ENCODE measurements around the gene TGM5.

TGM5 gene

DNA sequence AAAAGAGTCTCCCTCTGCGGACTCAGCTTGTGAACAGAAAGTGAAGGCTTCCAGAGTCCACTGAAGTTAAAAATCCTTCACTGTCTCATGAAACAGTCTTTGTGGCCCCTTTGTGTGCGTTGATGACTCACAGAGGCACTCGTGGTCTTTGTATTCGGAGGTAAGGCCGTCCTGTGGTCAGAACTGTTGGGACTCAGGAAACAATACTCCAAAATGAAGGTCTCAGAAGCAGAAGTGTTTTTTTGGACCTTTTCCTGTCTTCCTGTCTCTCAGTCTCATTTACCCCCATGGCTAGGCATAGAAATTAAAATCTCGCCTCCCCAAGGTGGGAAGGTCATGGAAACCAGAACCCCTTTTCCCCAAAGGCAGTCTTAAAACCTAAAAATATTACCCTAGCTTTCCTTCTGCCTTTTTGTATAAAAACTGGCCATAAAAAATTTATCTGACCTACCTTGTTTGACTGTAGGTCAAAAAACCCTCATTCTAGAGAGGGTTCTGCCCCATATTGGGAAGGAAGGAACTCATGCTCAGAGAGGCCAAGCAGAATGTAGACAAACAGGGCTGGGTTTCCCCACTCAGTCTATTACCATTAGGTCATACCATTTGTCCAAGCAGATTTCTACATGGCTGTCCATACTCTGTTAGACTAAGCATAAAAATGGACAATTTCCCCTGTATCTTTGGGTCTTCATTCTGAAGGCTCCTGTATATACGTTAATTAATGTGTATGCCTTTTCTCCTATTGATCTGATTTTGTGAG lies 26.8 kb downstream of the TGM5 start:
- H3K27ac Mint-ChIP-seq = no peak overlapping the region
- peaks cover 14% of the 10 kb centered on the region for H3K4me1 Mint-ChIP-seq
- H3K4me3 Mint-ChIP-seq = no peak overlapping the region
- H3K36me3 Mint-ChIP-seq (ENCODE audit: low read depth) = no peaks in the 10 kb centered on the region
- no peaks in the 10 kb centered on the region for H3K9me3 Mint-ChIP-seq
- H3K27me3 Mint-ChIP-seq (ENCODE audit: low read depth) = peaks cover 18% of the 10 kb centered on the region
- TF ChIP-seq, protein P1, sequence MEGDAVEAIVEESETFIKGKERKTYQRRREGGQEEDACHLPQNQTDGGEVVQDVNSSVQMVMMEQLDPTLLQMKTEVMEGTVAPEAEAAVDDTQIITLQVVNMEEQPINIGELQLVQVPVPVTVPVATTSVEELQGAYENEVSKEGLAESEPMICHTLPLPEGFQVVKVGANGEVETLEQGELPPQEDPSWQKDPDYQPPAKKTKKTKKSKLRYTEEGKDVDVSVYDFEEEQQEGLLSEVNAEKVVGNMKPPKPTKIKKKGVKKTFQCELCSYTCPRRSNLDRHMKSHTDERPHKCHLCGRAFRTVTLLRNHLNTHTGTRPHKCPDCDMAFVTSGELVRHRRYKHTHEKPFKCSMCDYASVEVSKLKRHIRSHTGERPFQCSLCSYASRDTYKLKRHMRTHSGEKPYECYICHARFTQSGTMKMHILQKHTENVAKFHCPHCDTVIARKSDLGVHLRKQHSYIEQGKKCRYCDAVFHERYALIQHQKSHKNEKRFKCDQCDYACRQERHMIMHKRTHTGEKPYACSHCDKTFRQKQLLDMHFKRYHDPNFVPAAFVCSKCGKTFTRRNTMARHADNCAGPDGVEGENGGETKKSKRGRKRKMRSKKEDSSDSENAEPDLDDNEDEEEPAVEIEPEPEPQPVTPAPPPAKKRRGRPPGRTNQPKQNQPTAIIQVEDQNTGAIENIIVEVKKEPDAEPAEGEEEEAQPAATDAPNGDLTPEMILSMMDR (IDR thresholded peaks at IDR 0.05; ENCODE audit: unreplicated experiment in 3 of 3) = no peak

DNA sequence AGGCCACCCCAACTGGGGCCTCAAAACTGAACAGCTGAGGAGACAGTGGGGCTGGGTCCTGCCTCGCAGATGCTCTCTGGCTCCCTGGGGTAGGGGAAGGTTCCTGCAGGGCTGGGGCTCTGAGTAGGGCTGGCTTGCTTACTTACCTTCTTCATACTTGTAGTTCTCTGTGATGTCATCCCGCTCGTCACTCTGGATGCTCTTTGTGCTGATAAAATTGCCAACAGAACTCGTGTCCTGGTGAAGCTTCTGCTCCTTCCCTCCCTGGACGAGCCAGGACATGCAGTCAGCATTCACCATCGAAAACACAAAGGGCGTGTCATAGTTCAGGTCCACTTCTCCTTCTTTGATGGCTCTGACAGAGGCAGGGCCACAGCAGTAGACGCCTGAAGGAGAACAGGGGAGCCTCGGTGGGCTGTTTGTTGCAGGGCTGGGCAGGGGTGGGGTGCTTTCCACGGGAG lies 28.0 kb downstream of the TGM5 start:
- no peak overlapping the region for H3K4me3 Mint-ChIP-seq
- H3K36me3 Mint-ChIP-seq (ENCODE audit: low read depth) = no peaks in the 10 kb centered on the region
- peaks cover 8% of the 10 kb centered on the region for H3K27me3 Mint-ChIP-seq (ENCODE audit: low read depth)
- no peaks in the 10 kb centered on the region for H3K9me3 Mint-ChIP-seq
- H3K4me1 Mint-ChIP-seq = peaks cover 14% of the 10 kb centered on the region
- no peak overlapping the region for H3K27ac Mint-ChIP-seq
- TF ChIP-seq, protein P1 (IDR thresholded peaks at IDR 0.05; ENCODE audit: unreplicated experiment in 3 of 3) = no peak

DNA sequence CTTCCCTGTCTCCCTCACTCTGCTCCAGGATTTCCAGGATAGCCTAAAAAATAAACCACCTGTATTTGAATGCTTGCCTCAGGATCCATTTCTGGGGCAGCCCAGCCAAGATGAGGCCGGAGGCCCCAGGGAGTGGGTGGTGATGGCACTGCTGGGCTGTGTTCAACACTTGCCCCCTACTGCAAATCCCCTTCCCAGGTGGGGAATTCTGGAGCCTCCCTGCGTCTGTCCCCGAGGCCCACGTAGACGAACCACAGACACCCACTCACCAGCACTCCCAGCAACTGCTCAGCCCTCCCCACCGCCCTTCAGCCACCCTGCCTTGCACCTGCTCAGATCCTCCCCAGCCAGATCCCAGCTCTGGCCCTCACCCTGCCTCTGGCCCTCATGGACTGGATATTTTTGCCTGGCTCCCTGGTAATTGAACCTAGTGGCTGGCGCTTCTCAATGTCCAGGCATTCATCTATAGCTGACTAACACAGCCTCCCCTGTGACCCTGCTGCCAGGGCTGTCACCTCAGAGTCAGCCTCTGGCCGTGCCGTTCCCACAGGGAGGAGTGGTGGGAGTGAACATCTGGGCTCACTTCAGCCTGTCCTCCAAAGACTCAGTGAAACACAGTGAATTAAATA lies 28.8 kb downstream of the TGM5 start:
- TF ChIP-seq, protein P1 (IDR thresholded peaks at IDR 0.05; ENCODE audit: unreplicated experiment in 3 of 3) = no peak
- peaks cover 14% of the 10 kb centered on the region for H3K4me1 Mint-ChIP-seq
- H3K36me3 Mint-ChIP-seq (ENCODE audit: low read depth) = no peaks in the 10 kb centered on the region
- H3K9me3 Mint-ChIP-seq = no peaks in the 10 kb centered on the region
- peak overlapping the region in 1 of 3 experiments; percentile 40 for H3K27ac Mint-ChIP-seq
- peaks cover 6% of the 10 kb centered on the region for H3K27me3 Mint-ChIP-seq (ENCODE audit: low read depth)
- H3K4me3 Mint-ChIP-seq = no peak overlapping the region

DNA sequence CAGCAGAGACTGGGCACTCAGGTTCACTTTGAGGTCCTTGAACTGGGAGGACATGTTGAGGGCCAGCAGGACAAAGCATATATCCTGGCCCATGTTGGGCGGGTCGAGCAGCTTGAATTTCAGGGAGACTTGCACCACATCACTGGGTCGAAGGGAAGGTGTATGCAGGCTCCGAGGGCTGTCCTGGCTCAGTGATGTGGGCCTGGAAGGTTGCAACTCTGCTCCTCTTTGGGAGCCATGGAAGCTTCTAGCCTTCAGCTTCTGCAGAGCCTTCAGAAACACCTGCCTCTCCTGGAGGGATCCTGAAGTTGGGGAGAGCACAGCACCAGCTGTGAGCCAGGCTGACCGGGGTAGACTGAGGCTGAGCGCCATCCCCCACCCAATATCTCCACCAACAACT lies 31.2 kb downstream of the TGM5 start:
- H3K9me3 Mint-ChIP-seq = no peaks in the 10 kb centered on the region
- peaks cover 14% of the 10 kb centered on the region for H3K4me1 Mint-ChIP-seq
- TF ChIP-seq, protein P1 (IDR thresholded peaks at IDR 0.05; ENCODE audit: unreplicated experiment in 3 of 3) = no peak
- H3K4me3 Mint-ChIP-seq = no peak overlapping the region
- no peaks in the 10 kb centered on the region for H3K36me3 Mint-ChIP-seq (ENCODE audit: low read depth)
- no peak overlapping the region for H3K27ac Mint-ChIP-seq
- peaks cover 6% of the 10 kb centered on the region for H3K27me3 Mint-ChIP-seq (ENCODE audit: low read depth)

DNA sequence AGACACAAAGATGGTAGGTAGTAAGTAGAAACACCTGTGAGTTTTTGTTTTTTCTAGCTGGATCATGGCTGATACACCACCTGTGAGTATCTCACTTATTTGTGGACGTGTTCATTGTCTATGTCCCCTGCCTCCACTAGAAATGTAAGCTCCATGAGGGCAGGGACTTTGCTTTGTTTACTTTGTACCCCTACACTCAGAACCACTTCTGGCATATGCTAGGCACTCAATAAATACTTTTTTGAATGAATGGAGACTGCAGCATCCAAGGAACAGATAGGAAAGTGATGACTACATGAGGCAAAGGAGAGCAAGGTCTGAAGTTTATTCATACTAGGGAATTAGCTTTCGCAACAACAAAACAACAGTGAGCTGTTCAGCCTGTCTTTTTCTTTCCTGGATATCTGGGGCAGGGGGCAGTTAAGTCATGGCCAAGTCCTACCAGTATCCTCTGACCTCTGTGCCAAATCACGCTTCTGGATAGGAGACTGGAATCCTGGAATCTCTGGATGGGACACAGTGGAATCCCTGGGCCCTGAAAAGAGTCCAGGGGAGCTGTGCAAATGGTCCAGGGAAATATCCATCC lies 34.3 kb downstream of the TGM5 start:
- Mint-ChIP-seq H3K27me3 (ENCODE audit: low read depth) (peaks cover 18% of the 10 kb centered on the region), H3K27ac (no peak overlapping the region), H3K4me1 (no peaks in the 10 kb centered on the region), H3K9me3 (no peaks in the 10 kb centered on the region), H3K4me3 (no peak overlapping the region), H3K36me3 (ENCODE audit: low read depth) (no peaks in the 10 kb centered on the region)
- TF ChIP-seq, protein P1 (IDR thresholded peaks at IDR 0.05; ENCODE audit: unreplicated experiment in 3 of 3) = no peak
